Measurements from ENCODE around the gene DAPL1. TPM values are rescaled to one million over a fixed set of nuclear protein-coding genes. Genes with fewer than 3 reads are reported as not detected.
A peak's percentile ranks its signal among the peaks of the same experiment; 100 is the strongest.

Gene DAPL1
- total RNA-seq, 1 donor: not detected

DNA sequence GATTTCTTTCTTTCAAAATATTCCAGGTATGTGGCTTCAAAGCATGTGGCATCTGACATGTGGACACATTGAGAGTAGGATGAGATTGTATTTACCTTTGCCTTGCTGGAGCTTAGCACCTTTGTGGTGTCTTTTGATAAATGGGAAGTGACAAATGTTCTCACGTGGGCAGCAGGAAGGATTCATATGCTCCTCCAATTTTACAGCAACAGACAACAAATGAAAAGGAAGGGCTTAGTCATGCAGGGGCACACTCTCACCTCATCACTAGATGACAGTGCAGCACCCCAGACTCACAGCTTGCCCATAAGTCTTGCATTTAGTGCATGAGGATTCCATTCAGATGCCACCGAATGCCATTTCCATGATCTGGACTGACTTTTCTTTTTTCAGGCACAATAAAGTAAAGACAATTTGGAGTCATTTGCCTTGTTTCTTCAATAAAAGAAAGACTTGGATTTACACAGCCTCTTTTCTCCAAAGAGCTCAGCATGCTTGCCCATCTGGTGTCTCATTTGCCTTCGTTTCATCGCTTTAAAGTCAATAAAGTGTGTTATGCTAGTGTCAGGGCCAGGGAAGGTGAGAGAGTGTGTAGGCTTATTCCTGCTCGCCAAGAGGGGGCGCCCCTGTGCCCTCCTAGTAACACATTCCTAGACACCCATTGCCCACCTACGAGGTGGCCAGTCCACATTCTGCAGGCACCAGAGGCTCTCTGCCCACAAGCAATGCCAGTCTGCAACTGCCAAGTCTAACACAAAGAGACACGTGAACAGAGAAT lies 39.6 kb upstream of the DAPL1 start:
- Histone ChIP-seq H2AFZ (ENCODE audit: low read length) (no peak overlapping the region), H3K79me2 (ENCODE audit: insufficient read depth, low read length) (no peaks in the 10 kb centered on the region), H3K36me3 (ENCODE audit: insufficient read depth, low read length) (no peaks in the 10 kb centered on the region), H3K9me3 (ENCODE audit: low read depth, low read length) (no peaks in the 10 kb centered on the region), H3K4me3 (ENCODE audit: insufficient read depth, low read length) (no peak overlapping the region), H3K27me3 (ENCODE audit: insufficient read depth, low read length) (peaks cover 10% of the 10 kb centered on the region), H3K4me2 (ENCODE audit: insufficient read depth, low read length) (no peak overlapping the region), H3K4me1 (ENCODE audit: insufficient read depth, low read length) (peaks cover 20% of the 10 kb centered on the region), H3K27ac (ENCODE audit: low read depth, low read length) (no peak overlapping the region), H4K20me1 (ENCODE audit: insufficient read depth, low read length) (no peaks in the 10 kb centered on the region)
- TF ChIP-seq, protein P1, sequence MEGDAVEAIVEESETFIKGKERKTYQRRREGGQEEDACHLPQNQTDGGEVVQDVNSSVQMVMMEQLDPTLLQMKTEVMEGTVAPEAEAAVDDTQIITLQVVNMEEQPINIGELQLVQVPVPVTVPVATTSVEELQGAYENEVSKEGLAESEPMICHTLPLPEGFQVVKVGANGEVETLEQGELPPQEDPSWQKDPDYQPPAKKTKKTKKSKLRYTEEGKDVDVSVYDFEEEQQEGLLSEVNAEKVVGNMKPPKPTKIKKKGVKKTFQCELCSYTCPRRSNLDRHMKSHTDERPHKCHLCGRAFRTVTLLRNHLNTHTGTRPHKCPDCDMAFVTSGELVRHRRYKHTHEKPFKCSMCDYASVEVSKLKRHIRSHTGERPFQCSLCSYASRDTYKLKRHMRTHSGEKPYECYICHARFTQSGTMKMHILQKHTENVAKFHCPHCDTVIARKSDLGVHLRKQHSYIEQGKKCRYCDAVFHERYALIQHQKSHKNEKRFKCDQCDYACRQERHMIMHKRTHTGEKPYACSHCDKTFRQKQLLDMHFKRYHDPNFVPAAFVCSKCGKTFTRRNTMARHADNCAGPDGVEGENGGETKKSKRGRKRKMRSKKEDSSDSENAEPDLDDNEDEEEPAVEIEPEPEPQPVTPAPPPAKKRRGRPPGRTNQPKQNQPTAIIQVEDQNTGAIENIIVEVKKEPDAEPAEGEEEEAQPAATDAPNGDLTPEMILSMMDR (IDR thresholded peaks at IDR 0.05; ENCODE audit: extremely low read depth, low read depth, low read length): peak; percentile 46
- no peak for DNase-seq (ENCODE audit: insufficient read length, low spot score, missing footprints)

DNA sequence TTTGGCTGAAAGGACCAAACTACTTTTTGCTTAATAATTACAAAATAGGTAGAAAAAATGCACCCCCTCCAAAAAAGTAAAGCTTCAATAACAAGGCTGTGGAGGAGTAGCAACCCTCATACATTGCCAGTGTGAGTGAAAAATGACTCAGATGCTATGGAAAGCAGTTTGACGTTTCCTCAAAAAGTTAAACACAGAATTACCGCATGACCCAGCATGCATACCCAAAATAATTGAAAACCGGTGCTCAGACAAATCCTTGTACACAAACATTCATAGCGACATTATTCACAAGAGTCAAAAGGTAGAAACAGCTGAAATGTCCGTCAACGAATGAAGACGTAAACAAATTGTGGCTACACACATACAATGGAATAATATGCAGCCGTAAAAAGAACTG lies 38.8 kb upstream of the DAPL1 start:
- no peak for DNase-seq (ENCODE audit: insufficient read length, low spot score, missing footprints)
- H3K4me3 ChIP-seq (ENCODE audit: insufficient read depth, low read length): no peak overlapping the region
- H3K4me1 ChIP-seq (ENCODE audit: insufficient read depth, low read length): peaks cover 20% of the 10 kb centered on the region
- TF ChIP-seq, protein P1 (IDR thresholded peaks at IDR 0.05; ENCODE audit: extremely low read depth, low read depth, low read length): no peak
- peak overlapping the region; percentile 36 for H3K27ac ChIP-seq (ENCODE audit: low read depth, low read length)
- no peaks in the 10 kb centered on the region for H3K36me3 ChIP-seq (ENCODE audit: insufficient read depth, low read length)
- no peaks in the 10 kb centered on the region for H3K79me2 ChIP-seq (ENCODE audit: insufficient read depth, low read length)
- no peak overlapping the region for H2AFZ ChIP-seq (ENCODE audit: low read length)
- H3K4me2 ChIP-seq (ENCODE audit: insufficient read depth, low read length): no peak overlapping the region
- no peaks in the 10 kb centered on the region for H3K9me3 ChIP-seq (ENCODE audit: low read depth, low read length)
- H3K27me3 ChIP-seq (ENCODE audit: insufficient read depth, low read length): peaks cover 8% of the 10 kb centered on the region
- H4K20me1 ChIP-seq (ENCODE audit: insufficient read depth, low read length): no peaks in the 10 kb centered on the region

DNA sequence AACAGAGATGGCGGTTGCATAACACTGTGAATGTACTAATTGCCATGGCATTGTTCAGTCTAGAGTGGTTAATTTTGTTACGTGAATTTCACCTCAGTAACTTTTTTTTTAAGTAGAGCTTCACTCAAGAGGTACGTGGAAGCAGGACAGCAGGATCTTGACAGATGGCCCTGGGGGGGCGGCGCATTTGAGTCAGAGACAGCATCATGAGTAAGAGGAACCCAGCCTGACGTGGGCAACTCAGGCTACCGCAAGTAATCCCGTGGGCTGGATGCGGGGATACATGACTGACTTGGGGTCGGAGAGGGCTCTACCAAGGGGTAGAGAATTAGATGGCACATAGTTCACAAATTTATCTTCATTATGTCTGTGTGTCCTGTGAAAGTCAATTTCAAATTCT lies 38.1 kb upstream of the DAPL1 start:
- Histone ChIP-seq H3K27me3 (ENCODE audit: insufficient read depth, low read length) (peaks cover 4% of the 10 kb centered on the region), H3K79me2 (ENCODE audit: insufficient read depth, low read length) (no peaks in the 10 kb centered on the region), H3K9me3 (ENCODE audit: low read depth, low read length) (no peaks in the 10 kb centered on the region), H3K4me2 (ENCODE audit: insufficient read depth, low read length) (no peak overlapping the region), H3K4me1 (ENCODE audit: insufficient read depth, low read length) (peaks cover 20% of the 10 kb centered on the region), H3K4me3 (ENCODE audit: insufficient read depth, low read length) (no peak overlapping the region), H3K27ac (ENCODE audit: low read depth, low read length) (peak overlapping the region; percentile 36), H4K20me1 (ENCODE audit: insufficient read depth, low read length) (no peaks in the 10 kb centered on the region), H2AFZ (ENCODE audit: low read length) (no peak overlapping the region), H3K36me3 (ENCODE audit: insufficient read depth, low read length) (no peaks in the 10 kb centered on the region)
- no peak for DNase-seq (ENCODE audit: insufficient read length, low spot score, missing footprints)
- TF ChIP-seq, protein P1 (IDR thresholded peaks at IDR 0.05; ENCODE audit: extremely low read depth, low read depth, low read length): no peak

DNA sequence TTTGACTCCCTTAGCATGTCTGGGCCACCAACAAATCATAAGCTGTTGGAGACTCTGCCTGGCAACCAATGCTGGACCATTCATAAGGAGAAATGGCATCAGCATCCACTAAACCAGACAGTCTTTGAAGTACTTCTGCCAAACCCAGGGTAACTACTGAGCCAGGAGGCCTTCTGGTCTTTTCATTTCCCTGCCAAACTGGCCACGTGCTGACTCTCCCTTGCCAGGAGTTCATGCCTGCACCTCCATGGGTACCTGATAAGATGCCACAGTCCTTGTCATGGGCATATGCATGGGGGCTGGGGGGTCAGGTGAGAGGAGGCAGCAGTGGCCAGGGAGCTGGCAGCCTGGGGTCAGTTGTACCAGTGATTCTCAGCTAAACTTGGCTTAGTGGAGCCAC lies 34.2 kb upstream of the DAPL1 start:
- no peak overlapping the region for H3K4me3 ChIP-seq (ENCODE audit: insufficient read depth, low read length)
- no peaks in the 10 kb centered on the region for H3K79me2 ChIP-seq (ENCODE audit: insufficient read depth, low read length)
- H3K27ac ChIP-seq (ENCODE audit: low read depth, low read length): no peak overlapping the region
- DNase-seq (ENCODE audit: insufficient read length, low spot score, missing footprints): no peak
- no peak overlapping the region for H3K4me2 ChIP-seq (ENCODE audit: insufficient read depth, low read length)
- H3K27me3 ChIP-seq (ENCODE audit: insufficient read depth, low read length): no peaks in the 10 kb centered on the region
- no peaks in the 10 kb centered on the region for H3K36me3 ChIP-seq (ENCODE audit: insufficient read depth, low read length)
- no peak overlapping the region for H2AFZ ChIP-seq (ENCODE audit: low read length)
- H3K9me3 ChIP-seq (ENCODE audit: low read depth, low read length): no peaks in the 10 kb centered on the region
- peaks cover 5% of the 10 kb centered on the region for H3K4me1 ChIP-seq (ENCODE audit: insufficient read depth, low read length)
- TF ChIP-seq, protein P1 (IDR thresholded peaks at IDR 0.05; ENCODE audit: extremely low read depth, low read depth, low read length): no peak
- no peaks in the 10 kb centered on the region for H4K20me1 ChIP-seq (ENCODE audit: insufficient read depth, low read length)
